Fibroblast of lung (primary cell): ENCODE measurements around the gene ATP1B2. TPM values are rescaled to one million over a fixed set of nuclear protein-coding genes. Genes with fewer than 3 reads are reported as not detected.

Source experiments
- DNase-seq, 2 donors: peaks; one replicate each; pipeline versions ENCODE4 v3.0.0 to v3.0.0-alpha.2; 2010; ENCODE audit warnings: low read depth in 2 of 2
- H2AFZ ChIP-seq: 2 replicates; pipeline ENCODE4 v1.5.1; 2012; ENCODE audit warnings: low read length, control low read depth, inconsistent platforms
- H3K27ac ChIP-seq: 2 replicates; pipeline ENCODE4 v1.5.1; 2011; ENCODE audit warnings: low read length, control low read depth; ENCODE audit not compliant: insufficient read depth
- H3K27me3 ChIP-seq: 2 replicates; pipeline ENCODE4 v1.5.1; 2011; ENCODE audit warnings: mild to moderate bottlenecking, low read length; ENCODE audit not compliant: control insufficient read depth, insufficient read depth
- H3K36me3 ChIP-seq: 2 replicates; pipeline ENCODE4 v1.5.1; 2011; ENCODE audit warnings: low read length; ENCODE audit not compliant: control insufficient read depth, insufficient read depth
- H3K4me1 ChIP-seq: 2 replicates; pipeline ENCODE4 v1.5.1; 2011; ENCODE audit warnings: low read length; ENCODE audit not compliant: control insufficient read depth, insufficient read depth; ENCODE audit errors: extremely low read depth
- H3K4me2 ChIP-seq: 2 replicates; pipeline ENCODE4 v1.5.1; 2011; ENCODE audit warnings: low read length, control low read depth; ENCODE audit not compliant: insufficient read depth; ENCODE audit errors: extremely low read depth
- H3K4me3 ChIP-seq, 4 experiments: fragments of 200-600 bp in 1 of 4; sonication (generic) in 1 of 4; replicated peaks in 1 of 4; 2 replicates each; pipeline ENCODE4 v1.5.1; 2011 to 2016; ENCODE audit warnings: low read length in 4 of 4, low read depth in 3 of 4, mild to moderate bottlenecking in 3 of 4, control low read depth in 2 of 4, inconsistent platforms in 1 of 4, mixed read lengths in 1 of 4; ENCODE audit not compliant: insufficient read depth in 1 of 4; ENCODE audit errors: control extremely low read depth in 1 of 4
- H3K79me2 ChIP-seq: 2 replicates; pipeline ENCODE4 v1.5.1; 2012; ENCODE audit warnings: mild to moderate bottlenecking, low read length, inconsistent platforms; ENCODE audit not compliant: control insufficient read depth, insufficient read depth
- H3K9ac ChIP-seq: 2 replicates; pipeline ENCODE4 v1.5.1; 2011; ENCODE audit warnings: mild to moderate bottlenecking, low read length, control low read depth; ENCODE audit not compliant: insufficient read depth
- H3K9me3 ChIP-seq: 2 replicates; pipeline ENCODE4 v1.5.1; 2012; ENCODE audit warnings: low read depth, low read length; ENCODE audit not compliant: control insufficient read depth, insufficient read depth
- H4K20me1 ChIP-seq: 2 replicates; pipeline ENCODE4 v1.5.1; 2011; ENCODE audit warnings: low read length; ENCODE audit not compliant: control insufficient read depth, insufficient read depth; ENCODE audit errors: extremely low read depth
- CTCF ChIP-seq, 2 donors: IDR thresholded peaks in 1 of 2; conservative IDR thresholded peaks in 1 of 2; 1 replicate in 1 of 2; 2 replicates in 1 of 2; pipeline ENCODE4 v1.5.1; 2011 to 2012; ENCODE audit warnings: low read length in 2 of 2, control low read depth in 1 of 2, inconsistent platforms in 1 of 2, low read depth in 1 of 2, mild to moderate bottlenecking in 1 of 2
- EZH2 ChIP-seq: IDR thresholded peaks from 2 replicates; pipeline ENCODE4 v1.5.1; 2012; ENCODE audit warnings: low read length, control low read depth, mild to moderate bottlenecking; ENCODE audit errors: missing control alignments
- polyA plus RNA-seq, 2 donors: library from polyadenylated mRNA; depleted of rRNA in 1 of 2; stranded (reverse) in 1 of 2; unstranded in 1 of 2; fragments of >200 nt; gene quantifications; 2 replicates each; pipeline ENCODE4 v1.2.1, GENCODE V29; 2011 to 2012; ENCODE audit warnings: missing spikeins in 1 of 2
- total RNA-seq: library from RNA; depleted of rRNA; stranded (reverse); fragments of >200 nt; gene quantifications from 2 replicates; pipeline ENCODE4 v1.2.1, GENCODE V29; 2014

The ATP1B2 gene
- total and polyA plus RNA-seq, 2 donors (not counting 1 experiment from before 2014, with no cell fraction given), result 0.05 to 0.33 TPM

- H3K9me3 ChIP-seq, result no peaks in the 10 kb centered on the region
- no peak for DNase-seq
- H3K27me3 ChIP-seq, result no peaks in the 10 kb centered on the region
- no peak overlapping the region for H3K4me3 ChIP-seq
- H3K4me2 ChIP-seq, result no peak overlapping the region
- no peak overlapping the region for H3K9ac ChIP-seq
- H4K20me1 ChIP-seq, result no peaks in the 10 kb centered on the region
- TF ChIP-seq CTCF (conservative IDR thresholded peaks at IDR 0.05 in 1 of 2, IDR thresholded peaks at IDR 0.05 in 1 of 2; ENCODE audit: low read depth in 1 of 2, low read length in 2 of 2) (no peak), EZH2 (no peak)
- H3K79me2 ChIP-seq, result no peaks in the 10 kb centered on the region
- no peaks in the 10 kb centered on the region for H3K36me3 ChIP-seq
- no peak overlapping the region for H3K27ac ChIP-seq
- H2AFZ ChIP-seq, result no peak overlapping the region
- no peaks in the 10 kb centered on the region for H3K4me1 ChIP-seq
Observed at GRCh38 chr17:7633093-7633492, 17.6 kb upstream of the ATP1B2 start.

- TF ChIP-seq CTCF (conservative IDR thresholded peaks at IDR 0.05 in 1 of 2, IDR thresholded peaks at IDR 0.05 in 1 of 2; ENCODE audit: low read depth in 1 of 2, low read length in 2 of 2) (peak; percentile 67 to 74), EZH2 (no peak)
- Histone ChIP-seq H3K4me2 (no peak overlapping the region), H3K27me3 (no peaks in the 10 kb centered on the region), H3K36me3 (no peaks in the 10 kb centered on the region), H3K79me2 (no peaks in the 10 kb centered on the region), H3K4me3 (no peak overlapping the region), H3K4me1 (no peaks in the 10 kb centered on the region), H3K9me3 (no peaks in the 10 kb centered on the region), H2AFZ (no peak overlapping the region), H3K27ac (no peak overlapping the region), H4K20me1 (no peaks in the 10 kb centered on the region), H3K9ac (no peak overlapping the region)
- DNase-seq, result peak; percentile 28 to 59
Observed at GRCh38 chr17:7634384-7634783, 16.3 kb upstream of the ATP1B2 start.

- Histone ChIP-seq H3K79me2 (no peaks in the 10 kb centered on the region), H2AFZ (no peak overlapping the region), H3K27ac (no peak overlapping the region), H3K9me3 (no peaks in the 10 kb centered on the region), H3K4me2 (no peak overlapping the region), H3K9ac (no peak overlapping the region), H3K36me3 (no peaks in the 10 kb centered on the region), H4K20me1 (no peaks in the 10 kb centered on the region), H3K4me3 (no peak overlapping the region), H3K27me3 (no peaks in the 10 kb centered on the region), H3K4me1 (no peaks in the 10 kb centered on the region)
- TF ChIP-seq EZH2, result no peak
- DNase-seq, result no peak
Observed at GRCh38 chr17:7636163-7636562, 14.6 kb upstream of the ATP1B2 start.
